ENCODE results near the gene DRD2.

- no peak for TF ChIP-seq CTCF (IDR thresholded peaks at IDR 0.05)
- no peak for TF ChIP-seq POLR2A (IDR thresholded peaks at IDR 0.05; ENCODE audit: low read depth)
These were observed 30.6 kb upstream of the DRD2 start for GRCh38 chr11:113505541-113506375.

All from esophagus muscularis mucosa (tissue), 3 donors.